ENCODE results near the gene MAP1LC3A. TPM values are rescaled to one million over a fixed set of nuclear protein-coding genes. Genes with fewer than 3 reads are reported as not detected.

Gene MAP1LC3A
- 32.4 and 43.6 TPM in 2 replicates for total RNA-seq

DNA sequence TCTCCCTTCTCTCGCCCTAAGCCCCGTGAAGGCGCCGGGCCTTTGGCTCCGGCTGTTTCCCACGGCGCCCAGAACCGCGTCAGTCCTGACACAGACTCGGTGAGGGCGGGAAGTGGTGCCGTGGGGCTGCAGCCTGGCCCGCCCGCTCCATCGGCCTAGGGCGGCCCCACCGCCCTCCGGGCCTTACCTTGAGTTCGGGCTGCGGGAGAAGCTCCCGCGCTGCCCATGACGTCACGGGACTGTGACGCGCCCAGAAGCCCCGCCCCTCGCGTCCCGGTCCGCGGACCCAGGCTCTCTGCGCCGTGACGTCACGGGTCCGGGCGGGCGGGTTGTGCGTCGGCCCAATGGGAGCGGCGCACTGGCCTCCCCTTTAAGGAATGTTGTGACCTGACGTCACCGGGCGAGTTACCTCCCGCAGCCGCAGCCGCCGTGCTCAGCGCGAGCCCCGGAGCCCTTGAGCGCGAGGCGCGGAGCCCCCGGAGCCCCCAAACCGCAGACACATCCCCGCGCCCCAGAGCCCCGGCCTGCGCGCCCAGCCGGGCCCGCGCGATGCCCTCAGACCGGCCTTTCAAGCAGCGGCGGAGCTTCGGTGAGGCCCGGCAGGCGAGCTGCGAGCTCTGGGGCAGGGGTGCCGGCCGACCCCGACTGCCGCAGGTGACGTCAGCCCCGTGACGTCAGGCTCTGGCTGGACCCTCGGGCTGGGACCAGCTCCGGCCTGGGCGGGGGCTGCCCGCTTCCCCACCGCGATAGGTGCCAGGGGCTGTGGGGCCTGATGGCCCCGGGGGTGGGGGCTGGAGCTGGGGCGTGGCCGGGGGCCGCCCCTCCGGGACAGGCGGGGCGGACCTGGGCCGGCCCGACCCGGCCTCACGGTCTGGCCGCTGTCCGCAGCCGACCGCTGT lies at the start of gene MAP1LC3A:
Gene MAP1LC3A, plus strand, starts transcription at position 399 of the 899 bp plus-strand sequence. Its CDS starts 151 bp downstream, at position 550.

DNA sequence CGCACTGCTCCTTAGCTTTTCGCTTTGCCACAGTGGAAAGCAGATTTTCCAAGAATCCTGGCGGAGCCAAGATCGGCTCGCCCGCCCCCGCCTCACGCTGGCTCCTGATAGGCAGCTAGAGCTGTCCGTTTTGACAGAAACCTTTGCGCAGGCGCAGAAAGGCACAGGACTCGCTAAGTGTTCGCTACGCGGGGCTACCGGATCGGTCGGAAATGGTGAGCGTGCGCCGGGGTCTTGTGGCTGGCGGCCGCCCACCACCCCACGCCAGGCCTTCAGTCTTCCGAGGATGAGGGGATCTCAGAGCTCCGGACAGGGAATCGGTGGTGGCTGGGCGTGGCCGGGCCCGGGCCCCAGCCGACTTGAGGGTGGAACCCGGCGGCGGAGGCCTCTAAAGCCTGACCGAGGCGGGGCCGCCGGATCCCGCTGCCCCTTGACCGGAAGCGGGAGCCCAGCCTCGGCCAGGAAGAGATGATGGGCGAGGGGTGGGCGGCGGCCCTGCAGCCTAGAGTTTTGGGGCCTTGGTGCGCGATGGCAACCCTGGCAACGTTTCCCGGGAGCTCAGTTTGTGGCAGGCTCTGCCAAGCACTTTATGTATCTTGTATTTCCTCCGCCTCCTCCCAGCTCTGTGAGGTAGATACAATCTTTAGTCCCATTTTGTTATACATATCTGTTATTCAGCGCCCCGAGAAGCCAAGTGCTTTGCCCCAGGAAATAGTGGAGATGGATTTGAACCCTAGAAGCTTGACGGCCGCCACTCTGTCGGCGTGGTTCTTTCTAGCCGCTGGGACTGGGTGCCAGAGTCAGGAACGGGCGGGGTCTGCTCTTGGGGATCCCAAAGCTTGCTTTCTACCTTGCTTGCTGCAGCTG lies 42.0 kb upstream of the MAP1LC3A start, which contains the start of gene DYNLRB1:
Gene DYNLRB1, plus strand, starts transcription at position 176 of the 867 bp plus-strand sequence. Its CDS starts 37 bp downstream, at position 213.

Small RNAs within 50 kb of the gene (small RNA-seq; reads per million reads assigned to genes)
- gene RF00019, result not detected

Other genes with a start within 250 kb of the MAP1LC3A start
- 80.4 and 86.4 TPM in 2 replicates for gene ITCH, start 195.4 kb upstream of the MAP1LC3A start, total RNA-seq
- 42.8 and 93.7 TPM in 2 replicates for gene DYNLRB1, start 42.3 kb upstream of the MAP1LC3A start, total RNA-seq
- 6.7 and 16.5 TPM in 2 replicates for gene PIGU, start 118.4 kb downstream of the MAP1LC3A start, total RNA-seq
- 2.4 and 4.0 TPM in 2 replicates for gene TP53INP2, start 145.6 kb downstream of the MAP1LC3A start, total RNA-seq

Measured in placental epithelial cell (primary cell).